K562 (cell line): ENCODE measurements around the gene RABL3.

Experiments
- CBFB ChIP-seq: sonication (generic); formaldehyde crosslinking; IDR thresholded peaks from 2 replicates; pipeline ENCODE4 v1.4.0; 2020; ENCODE audit warnings: mild to moderate bottlenecking, missing genetic modification reagents
- CTCF ChIP-seq, 3 experiments: IDR thresholded peaks in 2 of 3; conservative IDR thresholded peaks in 1 of 3; 2 replicates each; pipeline ENCODE4 v1.5.1; 2011 to 2012; ENCODE audit warnings: low read length in 3 of 3, mild to moderate bottlenecking in 3 of 3, control low read depth in 2 of 3, improper control_type of control experiment in 1 of 3, inconsistent platforms in 1 of 3, low read depth in 1 of 3, mixed read lengths in 1 of 3, moderate library complexity in 1 of 3; ENCODE audit not compliant: insufficient read depth in 2 of 3
- EGR1 ChIP-seq: fragments of 450-650 bp; conservative IDR thresholded peaks from 2 replicates; pipeline ENCODE4 v1.6.1; 2017; ENCODE audit warnings: mild to moderate bottlenecking
- HOMEZ ChIP-seq: fragments of 250-450 bp; sonication (Bioruptor Pico); IDR thresholded peaks from 2 replicates; pipeline ENCODE4 v1.4.0; 2020; ENCODE audit warnings: mild to moderate bottlenecking, moderate library complexity
- KLF13 ChIP-seq: fragments of 450-650 bp; IDR thresholded peaks from 2 replicates; pipeline ENCODE4 v1.6.1; 2016; ENCODE audit warnings: missing genetic modification characterization, low read depth, mild to moderate bottlenecking, missing compliant biosample characterization, moderate library complexity, borderline replicate concordance
- MAX ChIP-seq: sonication (generic); formaldehyde crosslinking; IDR thresholded peaks from 2 replicates; pipeline ENCODE4 v1.9.0; 2022; ENCODE audit warnings: mild to moderate bottlenecking, missing genetic modification reagents
- NR1H2 ChIP-seq: sonication (generic); formaldehyde crosslinking; IDR thresholded peaks from 2 replicates; pipeline ENCODE4 v1.4.0; 2020; ENCODE audit warnings: mild to moderate bottlenecking, missing genetic modification reagents
- PHF8 ChIP-seq: fragments of 200-600 bp; sonication (generic); IDR thresholded peaks from 2 replicates; pipeline ENCODE4 v1.6.1; 2012; ENCODE audit warnings: mixed run types, mild to moderate bottlenecking, inconsistent platforms, low read length, moderate library complexity, borderline replicate concordance
- POLR2A ChIP-seq: fragments of 450-650 bp; conservative IDR thresholded peaks from 2 replicates; pipeline ENCODE4 v1.6.1; 2016
- TSC22D4 ChIP-seq: fragments of 450-650 bp; IDR thresholded peaks from 2 replicates; pipeline ENCODE4 v1.6.1; 2016; ENCODE audit warnings: missing genetic modification characterization, missing biosample characterization, control low read depth
- ZNF740 ChIP-seq, 3 experiments: fragments of 200-800 bp in 1 of 3; sonication (Bioruptor generic) in 1 of 3; sonication (generic) in 1 of 3; formaldehyde crosslinking in 1 of 3; IDR thresholded peaks; 2 replicates each; pipeline versions ENCODE4 v1.6.1 to v1.8.0; 2016 to 2022; ENCODE audit warnings: mild to moderate bottlenecking in 2 of 3, missing compliant biosample characterization in 2 of 3, missing genetic modification characterization in 2 of 3, missing genetic modification reagents in 1 of 3
- ZNF830 ChIP-seq: fragments of 250-450 bp; sonication (Bioruptor Pico); IDR thresholded peaks from 2 replicates; pipeline ENCODE4 v1.5.0; 2021; ENCODE audit warnings: mild to moderate bottlenecking

GRCh38 chr3:120780977-120781376, 38.7 kb upstream of the RABL3 start:
- TF ChIP-seq CTCF (IDR thresholded peaks at IDR 0.05 in 2 of 3, conservative IDR thresholded peaks at IDR 0.05 in 1 of 3; ENCODE audit: insufficient read depth in 2 of 3, low read depth in 1 of 3, low read length in 3 of 3) (no peak), ZNF740 (CRISPR knock-in tag; IDR thresholded peaks at IDR 0.05) (no peak), ZNF740 (tag; IDR thresholded peaks at IDR 0.05) (no peak), MAX (no peak), CBFB (CRISPR knock-in tag) (no peak), PHF8 (no peak), KLF13 (tag) (no peak), ZNF830 (no peak), EGR1 (no peak), POLR2A (no peak), NR1H2 (no peak), TSC22D4 (tag) (no peak), HOMEZ (CRISPR knock-in tag) (no peak)
